ENCODE measurements around the gene SUSD6. TPM values are rescaled to one million over a fixed set of nuclear protein-coding genes. Genes with fewer than 3 reads are reported as not detected.

The SUSD6 gene
- total RNA-seq, 1 experiment from 2014 or later = 5.8 TPM

DNA sequence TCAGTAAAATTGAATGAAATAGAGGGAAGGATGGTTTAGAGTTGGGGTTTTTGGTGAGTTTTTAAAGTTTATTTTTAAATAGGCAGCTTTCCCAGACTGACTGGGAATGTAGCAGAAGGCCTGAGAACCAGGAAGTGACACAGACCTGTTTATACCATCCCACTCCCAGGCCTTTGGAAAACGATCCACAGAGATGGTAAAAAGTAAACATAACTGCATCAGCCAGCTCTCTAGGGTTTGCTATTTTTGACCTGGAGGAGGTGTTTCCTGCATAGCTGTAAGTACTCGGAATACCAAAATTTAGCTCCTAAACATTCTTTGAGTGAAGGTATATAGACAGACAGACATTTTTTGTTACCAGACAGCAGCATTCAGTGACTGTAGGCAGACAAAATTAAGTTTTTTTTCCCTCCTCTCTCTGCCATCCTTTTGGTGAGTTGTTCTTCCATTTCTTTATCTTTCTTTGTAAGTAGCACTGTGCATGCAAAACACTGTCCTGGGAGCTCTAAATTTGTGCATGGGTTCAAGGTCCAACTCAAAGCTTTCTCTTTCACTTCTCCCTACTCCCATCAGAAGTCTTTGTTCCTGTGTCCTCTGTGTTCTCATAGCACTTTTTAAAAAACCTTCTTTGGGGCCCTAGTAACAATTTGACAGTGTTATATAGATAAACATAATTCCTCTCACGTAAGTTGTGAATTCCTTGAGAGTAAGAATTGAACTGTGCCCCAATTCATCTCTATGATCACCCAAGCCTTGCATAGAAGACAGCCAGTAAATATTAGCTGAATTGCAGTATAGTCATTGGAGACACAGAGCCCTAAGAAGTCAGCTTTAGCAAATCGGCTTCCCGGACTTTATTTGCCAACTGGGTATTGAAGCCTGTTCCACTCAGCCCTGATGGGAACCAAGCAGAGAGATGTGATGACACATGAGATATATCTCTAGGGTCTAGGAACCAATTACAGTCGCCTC is 37.4 kb downstream of the SUSD6 start:
- DNase-seq (ENCODE audit: low read depth) = peak; percentile 24

DNA sequence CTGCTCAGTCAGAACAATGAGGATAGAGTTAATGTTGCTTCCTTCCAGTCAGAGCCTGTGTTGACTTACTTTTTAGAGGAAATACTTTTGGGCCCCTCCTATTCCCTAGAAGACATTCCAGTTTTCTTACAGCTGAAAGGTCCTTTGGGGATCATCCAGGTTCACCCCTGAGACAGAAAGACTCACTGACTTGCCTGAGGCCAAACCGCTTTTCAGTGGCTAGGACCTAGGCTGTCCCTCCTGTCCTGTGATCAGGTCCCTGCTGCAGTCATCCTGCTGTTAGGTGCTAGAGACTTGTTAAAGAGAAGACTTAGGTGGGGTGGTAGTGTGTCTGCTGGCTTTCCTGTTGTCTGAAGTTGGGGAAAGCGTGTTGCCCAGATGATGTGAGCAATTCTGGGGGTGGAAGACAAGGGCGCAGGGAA is 39.6 kb downstream of the SUSD6 start:
- no peak for DNase-seq (ENCODE audit: low read depth)

GRCh38 chr14:69651664-69652063 is 40.3 kb downstream of the SUSD6 start:
- DNase-seq (ENCODE audit: low read depth) = no peak

- no peak for DNase-seq (ENCODE audit: low read depth)
Observed at GRCh38 chr14:69652942-69653684, 41.7 kb downstream of the SUSD6 start.

GRCh38 chr14:69654116-69654515 is 42.7 kb downstream of the SUSD6 start:
- no peak for DNase-seq (ENCODE audit: low read depth)

DNA sequence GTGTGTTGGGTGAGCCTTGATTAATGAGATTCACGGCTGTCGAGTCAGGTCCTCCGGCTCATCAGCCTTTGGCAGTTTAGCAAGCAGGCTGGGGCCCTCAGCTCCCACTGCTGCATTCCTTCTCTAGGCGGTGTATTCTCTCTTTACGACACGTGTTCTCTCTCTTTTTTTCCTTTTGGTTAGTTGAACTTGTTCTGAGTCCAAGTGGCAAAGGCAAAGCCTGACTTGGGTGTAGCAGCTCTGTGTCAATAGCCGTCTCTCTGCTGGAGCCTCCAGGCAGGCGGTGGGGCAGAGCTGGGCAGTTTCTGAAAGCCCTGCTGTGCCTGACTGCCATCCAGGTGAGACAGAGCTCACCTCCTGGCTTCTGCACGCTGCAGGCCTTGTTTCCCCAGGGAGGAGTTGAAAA is 46.6 kb downstream of the SUSD6 start:
- DNase-seq (ENCODE audit: low read depth) = no peak

DNA sequence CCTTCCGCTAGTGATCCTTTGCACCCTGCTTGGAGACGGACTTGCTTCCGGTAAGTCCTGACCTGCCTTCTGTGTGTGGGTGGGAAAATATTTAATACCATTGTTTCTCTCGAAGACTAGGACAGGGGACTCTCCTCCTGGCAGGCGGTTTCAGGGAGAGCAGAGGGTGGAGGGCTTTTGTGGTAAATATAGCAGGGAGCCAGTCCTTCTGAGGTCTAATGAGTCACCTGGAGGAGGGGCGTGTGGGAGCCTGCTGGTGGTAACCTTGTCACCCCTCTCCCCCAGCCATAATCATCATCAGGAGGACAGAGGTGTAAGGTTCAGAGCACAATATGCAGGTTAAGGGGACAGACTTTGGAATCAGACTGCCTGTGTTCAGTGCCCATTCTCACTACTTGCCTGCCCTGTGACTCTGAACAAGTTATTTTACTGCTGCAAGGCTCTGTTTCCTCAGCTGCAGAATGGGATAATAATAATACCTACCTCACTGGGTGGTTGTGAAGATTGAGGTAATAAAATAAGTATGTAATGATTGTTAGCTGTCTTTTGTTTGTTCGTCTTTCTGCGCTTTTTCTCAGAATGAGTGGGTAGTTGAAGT is 47.4 kb downstream of the SUSD6 start:
- no peak for DNase-seq (ENCODE audit: low read depth)

GRCh38 chr14:69660344-69661193 is 49.2 kb downstream of the SUSD6 start:
- DNase-seq (ENCODE audit: low read depth) = no peak

DNA sequence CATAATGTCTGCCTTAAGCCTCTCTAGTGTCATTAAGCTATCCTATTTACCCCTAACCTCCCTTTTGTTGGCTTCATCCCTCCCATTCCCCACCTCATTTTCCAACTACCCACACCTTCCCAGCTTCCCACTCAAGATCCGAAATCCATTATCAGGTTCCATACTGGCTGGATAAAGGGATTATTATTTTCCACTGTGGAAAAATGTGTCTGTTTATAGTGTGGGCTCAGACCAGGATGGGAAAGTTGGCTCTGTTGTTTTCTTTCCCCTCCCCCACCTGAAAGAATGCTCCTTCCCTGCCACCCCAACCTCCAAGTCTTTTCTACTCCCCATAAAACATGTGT is 49.8 kb downstream of the SUSD6 start:
- DNase-seq (ENCODE audit: low read depth) = no peak

- no peak for DNase-seq (ENCODE audit: low read depth)
Observed at GRCh38 chr14:69662636-69663299, 51.4 kb downstream of the SUSD6 start.

DNA sequence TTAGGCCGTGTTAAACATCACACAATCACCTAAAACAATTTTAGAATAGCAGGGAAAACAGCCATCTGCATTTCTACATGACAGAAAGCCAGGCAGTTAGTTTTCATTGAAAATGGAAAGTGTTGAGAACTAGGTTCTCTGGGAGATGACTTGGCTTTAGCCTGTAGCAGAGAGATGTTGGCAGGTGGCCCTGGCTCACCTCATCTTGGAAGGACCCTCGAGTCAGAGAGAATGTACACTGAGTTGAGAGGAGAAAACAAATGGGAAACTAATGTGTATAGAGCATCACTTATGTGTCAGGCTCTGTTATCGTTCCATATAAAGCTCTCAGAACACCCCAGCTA is 51.9 kb downstream of the SUSD6 start:
- DNase-seq (ENCODE audit: low read depth) = no peak

DNA sequence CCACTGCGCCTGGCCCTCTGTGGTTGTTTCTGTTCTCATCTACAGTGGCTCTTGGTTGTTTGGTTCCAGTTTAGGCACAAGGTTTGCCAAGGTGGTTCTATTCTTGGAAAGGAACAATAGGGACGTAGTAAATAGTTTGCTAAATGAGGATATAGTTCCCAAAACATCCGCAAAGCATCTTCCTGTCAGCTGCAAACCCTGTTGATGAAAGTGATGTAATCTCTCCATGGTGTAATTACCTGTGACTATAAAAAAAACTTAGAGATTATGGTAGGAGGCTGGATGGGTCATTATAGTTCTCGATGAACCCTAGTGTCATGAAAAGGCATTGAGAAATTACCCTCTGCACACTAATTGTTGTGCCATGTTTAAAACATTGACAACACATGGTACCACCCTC is 52.9 kb downstream of the SUSD6 start:
- no peak for DNase-seq (ENCODE audit: low read depth)

DNA sequence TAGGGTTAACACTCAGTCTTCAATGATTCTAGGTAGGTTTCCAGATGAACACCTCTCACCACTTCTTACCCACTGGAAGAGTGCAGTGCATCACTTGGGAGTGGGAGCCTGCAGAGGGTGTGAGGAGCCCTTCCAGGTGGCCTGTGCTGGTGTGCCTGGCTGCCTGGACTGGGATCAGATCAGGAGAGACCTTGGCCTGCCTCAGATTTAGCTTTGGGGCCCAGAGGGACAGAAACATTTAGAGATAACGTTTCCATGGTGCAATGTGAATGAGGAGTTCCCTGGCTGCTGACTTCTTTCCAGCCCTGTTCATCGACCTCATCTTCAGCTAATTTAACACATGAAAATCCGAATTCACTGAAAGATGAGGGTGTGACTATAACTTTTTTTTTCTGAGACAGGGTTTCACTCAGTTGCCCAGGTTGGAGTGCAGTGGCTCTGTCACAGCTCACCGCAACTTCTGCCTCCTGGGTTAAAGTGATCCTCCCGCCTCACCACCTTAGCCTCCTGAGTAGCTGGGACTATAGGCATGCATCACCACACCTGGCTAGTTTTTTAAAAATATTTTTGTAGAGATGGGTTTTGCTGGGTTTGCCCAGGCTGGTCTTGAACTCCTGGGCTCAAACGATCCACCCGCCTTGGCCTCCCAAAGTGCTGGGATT is 53.6 kb downstream of the SUSD6 start:
- DNase-seq (ENCODE audit: low read depth) = no peak

DNA sequence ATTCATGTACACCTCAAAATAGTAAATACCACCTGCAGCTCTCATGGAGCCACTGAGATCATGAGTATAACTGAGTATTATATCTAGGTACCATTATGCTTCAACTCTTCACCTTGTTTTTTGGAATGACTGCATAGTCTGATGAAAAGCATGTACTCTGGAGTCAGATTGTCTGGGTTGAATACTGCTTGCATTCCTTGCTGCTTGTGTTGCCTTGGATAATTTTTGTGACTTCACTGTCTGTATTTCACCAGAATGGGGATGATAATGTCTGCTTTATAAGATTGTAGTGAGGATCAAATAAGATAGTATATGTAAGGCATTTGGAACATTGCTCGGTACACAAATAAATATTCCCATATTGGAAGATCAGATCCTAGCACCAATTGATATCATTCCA is 54.2 kb downstream of the SUSD6 start:
- no peak for DNase-seq (ENCODE audit: low read depth)

DNA sequence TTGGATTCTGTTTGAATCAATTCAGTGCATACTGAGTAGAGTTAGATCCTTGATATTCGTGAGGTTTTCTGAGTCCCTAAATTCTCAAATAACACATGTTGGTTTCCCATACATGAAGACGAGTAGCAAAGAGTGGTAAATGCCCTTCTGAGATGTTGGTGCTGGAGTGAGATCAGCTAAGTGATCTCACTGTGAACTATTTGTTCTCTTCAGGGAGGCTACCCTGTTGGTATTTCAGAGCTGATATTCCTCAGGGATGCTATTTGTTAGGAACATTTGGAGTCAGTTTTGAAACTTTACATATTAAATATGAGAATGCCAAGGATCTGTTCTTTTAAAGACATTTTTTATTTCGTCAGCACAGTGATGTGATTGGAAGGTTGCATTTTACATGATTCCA is 54.7 kb downstream of the SUSD6 start:
- DNase-seq (ENCODE audit: low read depth) = no peak

GRCh38 chr14:69666690-69667211 is 55.4 kb downstream of the SUSD6 start:
- no peak for DNase-seq (ENCODE audit: low read depth)

DNA sequence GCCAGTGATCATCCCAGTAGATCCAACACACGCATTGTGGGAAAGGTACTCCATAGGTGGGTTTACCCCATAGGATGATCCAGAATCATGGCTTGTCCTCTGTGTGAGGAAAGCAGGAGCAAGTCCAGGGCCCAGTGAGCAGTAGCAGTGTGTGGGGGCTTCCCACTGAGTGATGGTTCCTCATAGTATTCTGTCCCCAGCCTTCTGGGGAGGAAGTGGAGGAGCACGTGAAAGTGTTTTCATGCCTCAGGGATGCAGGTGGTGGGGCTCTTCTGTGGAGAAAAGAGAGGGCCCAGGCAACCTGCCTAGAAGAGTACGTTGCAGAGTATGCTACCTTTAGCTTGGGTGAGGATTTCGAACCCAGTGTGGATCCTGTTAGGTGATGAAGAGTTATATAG is 56.5 kb downstream of the SUSD6 start:
- DNase-seq (ENCODE audit: low read depth) = no peak

- DNase-seq (ENCODE audit: low read depth) = no peak
Observed at GRCh38 chr14:69669375-69669774, 58.0 kb downstream of the SUSD6 start.

GRCh38 chr14:69670093-69670492 is 58.7 kb downstream of the SUSD6 start:
- no peak for DNase-seq (ENCODE audit: low read depth)

DNA sequence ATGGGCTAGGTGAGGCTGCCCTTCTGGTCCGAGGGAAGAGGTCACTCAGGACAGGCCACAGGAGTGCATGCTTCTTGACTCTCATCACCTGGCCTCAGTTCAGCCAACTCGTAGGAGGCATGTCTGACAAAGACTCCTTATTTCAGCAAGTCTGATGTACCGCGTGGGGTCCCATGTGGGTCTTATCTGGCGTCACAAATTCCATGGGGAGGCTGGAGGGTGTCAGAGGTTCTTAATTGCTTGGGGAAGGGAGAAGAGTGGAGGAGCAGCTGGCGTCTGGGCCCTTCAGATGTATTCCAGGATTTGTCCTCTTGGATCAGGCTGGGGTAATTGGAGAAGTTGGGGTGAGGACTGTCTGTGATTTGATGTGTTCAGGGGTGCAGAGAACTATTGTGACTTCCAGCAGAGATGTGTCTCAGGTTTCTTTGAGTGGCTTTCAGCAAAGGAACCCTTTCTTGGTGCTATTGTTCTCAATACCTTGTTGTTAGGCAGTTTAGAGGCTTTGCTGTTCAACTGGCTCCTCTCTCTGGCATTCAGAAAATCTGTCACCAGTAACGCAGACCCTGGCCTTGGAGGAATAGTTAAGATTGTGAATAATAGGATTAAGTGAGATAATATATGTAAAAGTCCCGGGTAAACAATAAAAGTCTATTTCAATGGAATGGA is 60.1 kb downstream of the SUSD6 start:
- no peak for DNase-seq (ENCODE audit: low read depth)

Data from RPMI7951 (cell line).